ENCODE data around the gene AKT1S1.

AKT1S1 gene

DNA sequence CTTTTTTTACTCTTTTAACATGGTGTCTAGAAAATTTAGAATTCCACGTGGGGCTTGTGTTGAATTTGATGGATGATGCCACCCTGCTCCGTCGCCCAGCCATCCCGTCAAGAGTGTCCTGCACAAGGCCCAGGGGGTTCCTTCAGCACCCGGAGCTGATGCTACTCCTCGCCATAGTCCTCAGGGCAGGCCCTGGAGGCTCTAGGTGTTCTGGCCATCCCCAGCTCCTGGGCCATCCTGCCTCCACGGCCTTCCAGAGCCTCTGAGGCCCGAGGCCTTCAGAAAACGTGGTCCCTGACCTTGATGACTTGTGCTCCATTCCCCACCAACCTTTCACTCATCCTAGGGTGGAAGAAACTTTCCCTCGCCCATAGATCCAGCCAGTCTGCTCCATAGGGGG lies 3.3 kb downstream of the AKT1S1 start:
- intact Hi-C loops (cut with DNase I) = no loop called here
- DNase-seq = no peak

GRCh38 chr19:49873129-49873521 lies 4.0 kb downstream of the AKT1S1 start:
- intact Hi-C loops (cut with DNase I) = no loop called here
- DNase-seq = no peak

- intact Hi-C loops (cut with DNase I) = no loop called here
- no peak for DNase-seq
These were observed 4.7 kb downstream of the AKT1S1 start for GRCh38 chr19:49872245-49873128.

DNA sequence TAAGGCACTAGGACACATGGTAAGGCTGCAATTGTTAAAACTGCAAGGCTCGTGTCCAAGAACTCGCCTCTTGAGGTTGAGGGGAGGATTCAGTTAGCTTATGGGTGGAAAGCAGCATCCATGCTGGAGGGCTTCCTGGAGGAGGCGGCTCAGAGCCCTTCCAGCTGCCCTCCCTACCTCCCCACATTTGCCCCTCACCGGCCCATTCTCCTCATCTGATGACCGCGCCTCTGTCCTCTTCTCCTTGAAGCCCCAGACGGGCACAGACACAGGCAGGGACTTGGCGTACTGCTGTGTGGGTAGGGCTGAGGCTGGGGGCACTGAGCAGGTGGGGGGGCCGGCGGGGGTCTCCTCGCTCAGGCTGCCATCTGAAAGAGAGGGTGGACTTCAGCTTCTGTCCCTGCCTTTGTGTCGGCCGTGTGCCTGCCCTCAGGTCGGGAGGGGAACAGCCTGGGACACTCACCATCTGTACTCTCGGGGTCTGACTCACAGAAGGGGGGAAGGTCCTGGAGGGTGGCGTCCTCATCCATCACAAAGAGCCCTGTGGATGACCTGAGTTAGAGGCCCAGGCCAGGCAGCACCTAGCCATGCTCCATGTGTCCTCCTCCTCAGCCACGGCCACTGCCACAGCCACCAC lies 5.7 kb downstream of the AKT1S1 start:
- no peak for DNase-seq
- intact Hi-C loops (cut with DNase I) = no loop called here

- no peak for DNase-seq
- intact Hi-C loops (cut with DNase I) = no loop called here
These were observed 6.8 kb downstream of the AKT1S1 start for GRCh38 chr19:49870309-49870901.

GRCh38 chr19:49869484-49870308 lies 7.5 kb downstream of the AKT1S1 start:
- peak; percentile 92 to 99 (median 98) for DNase-seq
- intact Hi-C loops (cut with DNase I) = no loop called here

- DNase-seq = no peak
- intact Hi-C loops (cut with DNase I) = no loop called here
These were observed 8.1 kb downstream of the AKT1S1 start for GRCh38 chr19:49869009-49869483.

GRCh38 chr19:49866933-49867782 lies 10.0 kb downstream of the AKT1S1 start, which contains the start of gene PNKP:
Gene PNKP (minus strand): TSS chr19:49867576. CDS start chr19:49867204, 372 bp downstream.
- peak; percentile 85 to 97 (median 93) for DNase-seq
- intact Hi-C loops (cut with DNase I) = no loop called here

DNA sequence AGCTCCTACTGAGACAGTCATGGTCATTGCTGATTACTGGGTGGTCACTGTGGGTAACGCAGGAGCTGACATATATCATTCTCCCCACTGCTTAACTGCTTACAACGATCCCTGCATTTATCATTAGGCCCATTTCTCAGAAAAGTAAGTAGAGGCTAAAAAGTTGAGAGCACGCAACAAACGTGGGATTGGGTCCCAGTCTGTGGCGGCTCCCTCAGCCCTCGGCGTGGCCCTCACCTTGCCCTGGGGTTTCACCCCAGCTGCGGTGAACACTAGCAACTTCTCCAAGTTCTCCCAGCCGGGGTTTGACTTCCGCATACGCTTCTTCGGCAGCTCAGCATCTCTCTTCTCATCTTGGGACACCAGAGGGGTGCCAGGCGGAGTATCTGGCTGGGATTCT lies 12.3 kb downstream of the AKT1S1 start:
- no peak for DNase-seq
- intact Hi-C loops (cut with DNase I) = no loop called here

DNA sequence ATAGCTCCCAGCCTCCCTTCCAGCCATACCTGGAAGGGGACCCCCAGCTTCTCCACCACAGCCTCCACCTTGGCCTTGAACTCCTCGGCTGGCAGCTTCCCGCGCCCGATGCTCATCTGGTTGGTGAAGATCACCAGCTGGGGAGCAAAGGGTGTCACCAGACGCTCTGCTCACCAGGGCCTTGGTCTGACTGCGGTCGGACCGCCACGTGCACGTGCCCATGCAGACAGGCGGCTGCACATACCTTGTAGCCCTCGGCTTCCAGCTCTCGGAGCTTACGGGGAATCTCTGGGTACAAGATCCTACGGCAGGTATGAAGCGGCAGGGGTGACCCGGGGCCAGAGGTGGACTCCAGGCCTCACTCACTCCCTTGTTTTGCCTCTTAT lies 13.2 kb downstream of the AKT1S1 start:
- no peak for DNase-seq
- intact Hi-C loops (cut with DNase I) = no loop called here

- intact Hi-C loops (cut with DNase I) = no loop called here
- no peak for DNase-seq
These were observed 13.8 kb downstream of the AKT1S1 start for GRCh38 chr19:49863254-49863934.

GRCh38 chr19:49862391-49863253 lies 14.5 kb downstream of the AKT1S1 start:
- intact Hi-C loops (cut with DNase I) = no loop called here

GRCh38 chr19:49861541-49862378 lies 15.4 kb downstream of the AKT1S1 start:
- DNase-seq = no peak
- intact Hi-C loops (cut with DNase I) = no loop called here

More at GRCh38 chr19:49862391-49863253, 14.5 kb downstream of the AKT1S1 start:
- DNase-seq = no peak

GRCh38 chr19:49861107-49861506 lies 16.0 kb downstream of the AKT1S1 start:
- peak in 8 of 42 donors; percentile 23 to 55 (median 46) for DNase-seq
- intact Hi-C loops (cut with DNase I) = no loop called here

GRCh38 chr19:49860336-49861102 lies 16.6 kb downstream of the AKT1S1 start:
- intact Hi-C loops (cut with DNase I) = no loop called here
- no peak for DNase-seq
